Fibroblast of lung (primary cell): ENCODE data around the gene NUBPL. TPM values are rescaled to one million over a fixed set of nuclear protein-coding genes. Genes with fewer than 3 reads are reported as not detected.
"Not testable (repeated sequence)": the region's sequence is repeated elsewhere in the genome, so short reads cannot be mapped to it uniquely, and the experiment has no call there.

Experiments
- DNase-seq, 2 donors: peaks; one replicate each; pipeline versions ENCODE4 v3.0.0 to v3.0.0-alpha.2; 2010; ENCODE audit warnings: low read depth in 2 of 2
- H2AFZ ChIP-seq: 2 replicates; pipeline ENCODE4 v1.5.1; 2012; ENCODE audit warnings: low read length, control low read depth, inconsistent platforms
- H3K27ac ChIP-seq: 2 replicates; pipeline ENCODE4 v1.5.1; 2011; ENCODE audit warnings: low read length, control low read depth; ENCODE audit not compliant: insufficient read depth
- H3K27me3 ChIP-seq: 2 replicates; pipeline ENCODE4 v1.5.1; 2011; ENCODE audit warnings: mild to moderate bottlenecking, low read length; ENCODE audit not compliant: control insufficient read depth, insufficient read depth
- H3K36me3 ChIP-seq: 2 replicates; pipeline ENCODE4 v1.5.1; 2011; ENCODE audit warnings: low read length; ENCODE audit not compliant: control insufficient read depth, insufficient read depth
- H3K4me1 ChIP-seq: 2 replicates; pipeline ENCODE4 v1.5.1; 2011; ENCODE audit warnings: low read length; ENCODE audit not compliant: control insufficient read depth, insufficient read depth; ENCODE audit errors: extremely low read depth
- H3K4me2 ChIP-seq: 2 replicates; pipeline ENCODE4 v1.5.1; 2011; ENCODE audit warnings: low read length, control low read depth; ENCODE audit not compliant: insufficient read depth; ENCODE audit errors: extremely low read depth
- H3K4me3 ChIP-seq, 4 experiments: fragments of 200-600 bp in 1 of 4; sonication (generic) in 1 of 4; replicated peaks in 1 of 4; 2 replicates each; pipeline ENCODE4 v1.5.1; 2011 to 2016; ENCODE audit warnings: low read length in 4 of 4, low read depth in 3 of 4, mild to moderate bottlenecking in 3 of 4, control low read depth in 2 of 4, inconsistent platforms in 1 of 4, mixed read lengths in 1 of 4; ENCODE audit not compliant: insufficient read depth in 1 of 4; ENCODE audit errors: control extremely low read depth in 1 of 4
- H3K79me2 ChIP-seq: 2 replicates; pipeline ENCODE4 v1.5.1; 2012; ENCODE audit warnings: mild to moderate bottlenecking, low read length, inconsistent platforms; ENCODE audit not compliant: control insufficient read depth, insufficient read depth
- H3K9ac ChIP-seq: 2 replicates; pipeline ENCODE4 v1.5.1; 2011; ENCODE audit warnings: mild to moderate bottlenecking, low read length, control low read depth; ENCODE audit not compliant: insufficient read depth
- H3K9me3 ChIP-seq: 2 replicates; pipeline ENCODE4 v1.5.1; 2012; ENCODE audit warnings: low read depth, low read length; ENCODE audit not compliant: control insufficient read depth, insufficient read depth
- H4K20me1 ChIP-seq: 2 replicates; pipeline ENCODE4 v1.5.1; 2011; ENCODE audit warnings: low read length; ENCODE audit not compliant: control insufficient read depth, insufficient read depth; ENCODE audit errors: extremely low read depth
- EZH2 ChIP-seq: IDR thresholded peaks from 2 replicates; pipeline ENCODE4 v1.5.1; 2012; ENCODE audit warnings: low read length, control low read depth, mild to moderate bottlenecking; ENCODE audit errors: missing control alignments
- polyA plus RNA-seq, 2 donors: library from polyadenylated mRNA; depleted of rRNA in 1 of 2; stranded (reverse) in 1 of 2; unstranded in 1 of 2; fragments of >200 nt; gene quantifications; 2 replicates each; pipeline ENCODE4 v1.2.1, GENCODE V29; 2011 to 2012; ENCODE audit warnings: missing spikeins in 1 of 2
- total RNA-seq: library from RNA; depleted of rRNA; stranded (reverse); fragments of >200 nt; gene quantifications from 2 replicates; pipeline ENCODE4 v1.2.1, GENCODE V29; 2014
- TF ChIP-seq, protein P1 (sequence below), 2 donors: IDR thresholded peaks in 1 of 2; conservative IDR thresholded peaks in 1 of 2; 1 replicate in 1 of 2; 2 replicates in 1 of 2; pipeline ENCODE4 v1.5.1; 2011 to 2012; ENCODE audit warnings: low read length in 2 of 2, control low read depth in 1 of 2, inconsistent platforms in 1 of 2, low read depth in 1 of 2, mild to moderate bottlenecking in 1 of 2

The NUBPL gene
- total and polyA plus RNA-seq, 2 donors (not counting 1 experiment from before 2014, with no cell fraction given): 9.0 to 10.7 TPM

DNA sequence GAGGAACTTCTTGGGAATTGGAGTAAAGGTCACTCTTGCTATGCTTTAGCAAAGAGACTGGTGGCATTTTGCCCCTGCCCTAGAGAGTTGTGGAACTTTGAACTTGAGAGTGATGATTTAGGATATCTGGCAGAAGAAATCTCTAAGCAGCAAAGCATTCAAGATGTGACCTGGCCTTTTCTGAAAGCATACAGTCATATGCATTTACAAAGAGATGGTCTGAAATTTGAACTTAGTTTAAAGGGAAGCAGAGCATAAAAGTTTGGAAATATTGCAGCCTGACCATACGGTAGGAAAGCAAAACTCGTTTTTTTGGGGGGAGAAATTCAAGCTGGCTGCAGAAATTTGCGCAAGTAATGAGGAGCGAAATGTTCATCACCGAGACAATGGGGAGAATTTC is 60.9 kb downstream of the NUBPL start:
- Histone ChIP-seq H3K9ac (no peak overlapping the region), H3K4me2 (no peak overlapping the region), H3K4me3 (no peak overlapping the region), H3K27me3 (no peaks in the 10 kb centered on the region), H4K20me1 (no peaks in the 10 kb centered on the region), H2AFZ (no peak overlapping the region), H3K79me2 (no peaks in the 10 kb centered on the region), H3K9me3 (no peaks in the 10 kb centered on the region), H3K27ac (no peak overlapping the region), H3K36me3 (no peaks in the 10 kb centered on the region), H3K4me1 (no peaks in the 10 kb centered on the region)
- DNase-seq: no peak
- TF ChIP-seq EZH2: no peak
- TF ChIP-seq, protein P1, sequence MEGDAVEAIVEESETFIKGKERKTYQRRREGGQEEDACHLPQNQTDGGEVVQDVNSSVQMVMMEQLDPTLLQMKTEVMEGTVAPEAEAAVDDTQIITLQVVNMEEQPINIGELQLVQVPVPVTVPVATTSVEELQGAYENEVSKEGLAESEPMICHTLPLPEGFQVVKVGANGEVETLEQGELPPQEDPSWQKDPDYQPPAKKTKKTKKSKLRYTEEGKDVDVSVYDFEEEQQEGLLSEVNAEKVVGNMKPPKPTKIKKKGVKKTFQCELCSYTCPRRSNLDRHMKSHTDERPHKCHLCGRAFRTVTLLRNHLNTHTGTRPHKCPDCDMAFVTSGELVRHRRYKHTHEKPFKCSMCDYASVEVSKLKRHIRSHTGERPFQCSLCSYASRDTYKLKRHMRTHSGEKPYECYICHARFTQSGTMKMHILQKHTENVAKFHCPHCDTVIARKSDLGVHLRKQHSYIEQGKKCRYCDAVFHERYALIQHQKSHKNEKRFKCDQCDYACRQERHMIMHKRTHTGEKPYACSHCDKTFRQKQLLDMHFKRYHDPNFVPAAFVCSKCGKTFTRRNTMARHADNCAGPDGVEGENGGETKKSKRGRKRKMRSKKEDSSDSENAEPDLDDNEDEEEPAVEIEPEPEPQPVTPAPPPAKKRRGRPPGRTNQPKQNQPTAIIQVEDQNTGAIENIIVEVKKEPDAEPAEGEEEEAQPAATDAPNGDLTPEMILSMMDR (conservative IDR thresholded peaks at IDR 0.05 in 1 of 2, IDR thresholded peaks at IDR 0.05 in 1 of 2; ENCODE audit: low read depth in 1 of 2, low read length in 2 of 2): no peak

DNA sequence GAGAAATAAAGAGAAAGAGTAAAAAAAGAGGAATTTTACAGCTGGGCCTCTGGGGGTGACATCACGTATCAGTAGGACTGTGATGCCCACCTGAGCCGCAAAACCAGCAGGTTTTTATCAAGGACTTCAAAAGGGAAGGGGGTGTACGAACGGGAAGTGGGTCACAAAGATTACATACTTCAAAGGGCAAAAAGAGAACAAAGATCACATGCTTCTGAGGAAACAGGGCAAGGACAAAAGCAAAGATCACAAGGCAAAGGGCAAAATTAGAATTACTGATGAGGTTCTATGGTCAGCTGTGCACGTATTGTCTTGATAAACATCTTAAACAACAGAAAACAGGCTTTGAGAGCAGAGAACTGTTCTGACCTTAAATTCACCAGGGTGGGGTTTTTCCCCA is 91.7 kb downstream of the NUBPL start:
- DNase-seq, H3K4me1 ChIP-seq, H3K36me3 ChIP-seq, H3K79me2 ChIP-seq, H3K27me3 ChIP-seq, H2AFZ ChIP-seq, H3K4me2 ChIP-seq, H3K27ac ChIP-seq, H3K9ac ChIP-seq, H3K4me3 ChIP-seq, H4K20me1 ChIP-seq, H3K9me3 ChIP-seq: not testable (repeated sequence)

DNA sequence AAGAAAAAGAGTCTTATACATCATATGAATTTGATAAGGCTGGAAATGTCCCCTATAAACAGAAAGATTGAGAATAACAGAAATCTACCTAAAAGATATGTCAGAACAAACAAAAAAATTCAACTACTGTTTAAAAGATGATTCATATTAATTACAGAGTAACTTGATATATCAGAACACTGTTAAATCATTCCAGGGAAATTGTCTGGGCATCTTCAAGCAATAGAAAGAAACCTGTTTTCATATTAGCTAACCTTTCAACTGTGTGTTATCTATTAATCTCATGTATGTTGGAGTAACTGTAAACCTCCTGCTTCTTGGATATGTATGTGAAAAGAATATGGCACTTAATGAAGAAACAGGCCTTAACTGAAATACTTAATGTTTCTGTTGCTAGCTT is 96.7 kb downstream of the NUBPL start:
- DNase-seq: no peak
- no peaks in the 10 kb centered on the region for H3K36me3 ChIP-seq
- H3K79me2 ChIP-seq: no peaks in the 10 kb centered on the region
- H3K9me3 ChIP-seq: no peaks in the 10 kb centered on the region
- H2AFZ ChIP-seq: no peak overlapping the region
- H3K4me3 ChIP-seq: no peak overlapping the region
- H3K4me2 ChIP-seq: no peak overlapping the region
- TF ChIP-seq EZH2: no peak
- TF ChIP-seq, protein P1 (conservative IDR thresholded peaks at IDR 0.05 in 1 of 2, IDR thresholded peaks at IDR 0.05 in 1 of 2; ENCODE audit: low read depth in 1 of 2, low read length in 2 of 2): no peak
- no peak overlapping the region for H3K27ac ChIP-seq
- H3K9ac ChIP-seq: no peak overlapping the region
- no peaks in the 10 kb centered on the region for H3K27me3 ChIP-seq
- no peaks in the 10 kb centered on the region for H4K20me1 ChIP-seq
- no peaks in the 10 kb centered on the region for H3K4me1 ChIP-seq
